GM11168 (cell line): Measurements from ENCODE around the gene USE1.

Experiments
- in situ Hi-C: fragments of 300-500 bp; cut with MboI; formaldehyde crosslinking; loops from one replicate; pipeline ENCODE4 v1.12.0; 2022; ENCODE audit warnings: low sequenced_read_pairs; ENCODE audit not compliant: unreplicated experiment

The USE1 gene

GRCh38 chr19:17202713-17203112, 12.4 kb upstream of the USE1 start:
- in situ Hi-C loops, result no loop called here

GRCh38 chr19:17205237-17206140, 9.7 kb upstream of the USE1 start:
- in situ Hi-C loops, result no loop called here

GRCh38 chr19:17206736-17207581, 8.2 kb upstream of the USE1 start:
- in situ Hi-C loops, result no loop called here

- in situ Hi-C loops, result no loop called here
Observed at GRCh38 chr19:17209126-17210036, 5.8 kb upstream of the USE1 start.

GRCh38 chr19:17210296-17210695, 4.9 kb upstream of the USE1 start:
- in situ Hi-C loops, result no loop called here

GRCh38 chr19:17211547-17212446, 3.4 kb upstream of the USE1 start:
- in situ Hi-C loops, result no loop called here

- in situ Hi-C loops, result no loop called here
Observed at GRCh38 chr19:17213334-17213733, 1.8 kb upstream of the USE1 start.

GRCh38 chr19:17214508-17215126, 540 bp upstream of the USE1 start:
- in situ Hi-C loops, result no loop called here

GRCh38 chr19:17216058-17216670, 1.0 kb downstream of the USE1 start:
- in situ Hi-C loops, result no loop called here

GRCh38 chr19:17219286-17219685, 4.1 kb downstream of the USE1 start:
- in situ Hi-C loops, result no loop called here

- in situ Hi-C loops, result no loop called here
Observed at GRCh38 chr19:17220207-17220758, 5.1 kb downstream of the USE1 start.

- in situ Hi-C loops, result no loop called here
Observed at GRCh38 chr19:17225053-17225452, 9.9 kb downstream of the USE1 start.

- in situ Hi-C loops, result no loop called here
Observed at GRCh38 chr19:17226002-17226933, 11.1 kb downstream of the USE1 start, which contains the start of gene OCEL1. Gene OCEL1 (plus strand): TSS chr19:17226226. CDS start chr19:17226248, 22 bp downstream.

- in situ Hi-C loops, result no loop called here
Observed at GRCh38 chr19:17227798-17228367, 12.7 kb downstream of the USE1 start.

- in situ Hi-C loops, result no loop called here
Observed at GRCh38 chr19:17229890-17230289, 14.7 kb downstream of the USE1 start.

GRCh38 chr19:17232258-17232657, 17.1 kb downstream of the USE1 start:
- in situ Hi-C loops, result no loop called here
